ENCODE data around the gene STXBP3.
"Not testable (repeated sequence)": the region's sequence is repeated elsewhere in the genome, so short reads cannot be mapped to it uniquely, and the experiment has no call there.

The STXBP3 gene

GRCh38 chr1:108729481-108729880, 17.0 kb upstream of the STXBP3 start:
- no peak for DNase-seq

- DNase-seq, result no peak
Measured at GRCh38 chr1:108732398-108732797, 14.1 kb upstream of the STXBP3 start.

DNA sequence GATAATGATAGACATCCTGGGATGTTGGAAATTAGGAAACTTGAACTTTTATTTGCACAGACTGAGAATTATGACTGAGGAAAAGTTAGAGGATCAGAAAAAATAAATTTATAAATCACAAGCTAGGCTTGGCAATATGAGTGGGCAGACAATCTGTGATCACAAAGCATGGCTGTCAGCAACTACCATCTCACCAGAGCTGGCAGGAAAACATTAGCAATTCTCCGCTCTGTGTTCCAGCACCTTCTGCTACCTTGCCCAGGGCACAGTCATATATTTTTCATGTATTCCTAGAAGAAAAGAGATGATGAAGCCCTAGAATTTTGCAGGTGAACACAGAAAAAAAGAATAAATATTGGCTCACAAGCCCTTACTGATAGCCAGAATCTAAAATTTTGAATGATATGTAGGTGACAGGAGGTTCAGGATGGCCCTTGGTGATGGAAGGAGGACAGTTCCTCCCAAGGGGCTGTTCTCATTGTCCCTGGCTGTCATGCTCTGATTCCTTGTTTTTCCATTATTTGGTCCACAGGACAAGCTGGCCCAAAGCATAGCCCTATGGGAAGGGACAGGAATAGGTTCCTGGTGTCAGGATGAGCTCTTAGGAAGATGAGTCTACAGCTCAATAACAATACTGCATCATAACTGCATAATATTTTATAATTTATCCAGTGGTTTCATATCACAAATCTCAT, 12.2 kb upstream of the STXBP3 start:
- DNase-seq, result no peak

DNA sequence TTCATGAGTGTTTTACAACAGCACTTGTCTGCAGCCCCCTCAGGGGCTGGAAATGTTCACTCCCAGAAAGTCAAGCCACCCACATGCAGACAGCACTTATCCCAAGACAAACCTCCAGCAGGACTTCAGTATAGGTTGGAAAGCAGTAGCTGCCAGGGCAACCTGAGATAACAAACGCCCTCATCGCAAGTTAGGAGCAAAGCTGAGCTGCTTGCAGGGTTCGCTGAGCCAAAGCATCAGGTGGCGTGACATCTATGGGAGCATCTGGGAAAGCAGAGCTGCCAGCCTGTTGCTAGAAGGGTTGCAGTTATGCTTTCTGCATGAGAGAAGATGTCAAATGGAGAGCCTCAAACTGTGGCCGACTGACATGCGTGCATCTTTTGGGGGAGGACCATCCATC, 4.2 kb upstream of the STXBP3 start:
- DNase-seq, result no peak

DNA sequence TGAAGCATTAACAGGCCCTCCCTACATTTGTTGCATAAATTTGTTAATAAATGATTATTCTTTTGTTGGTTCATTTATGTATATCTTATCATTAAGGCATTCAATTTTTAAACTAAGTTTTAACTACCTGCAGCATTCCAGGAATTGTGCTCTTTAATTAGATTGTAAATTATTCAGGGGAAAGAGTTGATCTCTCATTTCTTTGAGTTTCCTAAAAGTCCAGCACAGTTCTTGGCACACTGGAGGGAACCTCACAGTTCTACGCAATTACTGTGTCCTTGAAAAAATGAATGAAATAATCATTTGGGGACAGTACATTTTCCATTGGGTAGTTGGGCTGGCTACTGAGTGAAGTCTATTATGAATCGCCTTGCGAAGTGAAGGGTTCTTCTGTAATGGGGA, 493 bp upstream of the STXBP3 start:
- no peak for DNase-seq

- no peak for DNase-seq
Measured at GRCh38 chr1:108747171-108747850, 837 bp downstream of the STXBP3 start.

DNA sequence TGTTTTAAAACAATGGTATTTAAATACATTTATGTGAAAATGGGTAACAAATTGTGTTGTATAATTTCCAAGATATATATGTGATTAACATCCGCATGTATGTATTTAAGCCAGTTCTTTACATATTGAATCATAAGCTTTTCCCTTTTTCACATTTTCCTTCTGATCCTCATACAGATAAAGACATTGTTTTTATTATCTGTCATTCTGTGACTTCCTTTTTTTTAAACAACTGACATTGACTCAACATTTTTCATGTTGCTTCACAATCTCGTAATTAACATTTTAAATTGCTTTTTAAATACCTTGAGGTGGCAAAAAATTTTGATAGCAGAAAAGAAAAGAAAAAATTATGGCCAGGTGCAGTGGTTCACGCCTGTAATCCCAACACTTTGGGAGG, 1.4 kb downstream of the STXBP3 start:
- DNase-seq, result no peak

- DNase-seq, result no peak
Measured at GRCh38 chr1:108749081-108749480, 2.6 kb downstream of the STXBP3 start.

- DNase-seq, result no peak
Measured at GRCh38 chr1:108750476-108751181, 4.2 kb downstream of the STXBP3 start.

DNA sequence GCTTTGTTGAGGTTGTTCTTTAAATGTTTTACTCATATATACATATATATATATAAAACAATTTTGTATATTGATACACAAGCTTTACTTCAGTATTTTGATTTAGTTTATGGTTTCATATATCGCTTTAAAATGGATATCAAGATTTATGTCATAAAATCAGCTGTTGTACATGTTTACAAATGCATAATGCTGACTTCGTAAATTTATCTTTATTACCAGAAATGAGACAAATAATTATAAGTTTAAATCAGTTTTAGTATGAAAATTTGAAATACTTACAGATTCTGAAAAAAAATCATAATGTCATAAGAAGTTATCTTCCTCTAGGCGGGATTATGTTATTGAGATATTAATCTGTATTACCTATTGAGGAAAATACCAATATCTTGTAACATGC, 6.9 kb downstream of the STXBP3 start:
- DNase-seq, result no peak

- DNase-seq, result no peak
Measured at GRCh38 chr1:108758796-108759195, 12.3 kb downstream of the STXBP3 start.

GRCh38 chr1:108767115-108767514, 20.6 kb downstream of the STXBP3 start:
- no peak for DNase-seq

- no peak for DNase-seq
Measured at GRCh38 chr1:108767708-108768107, 21.2 kb downstream of the STXBP3 start.

GRCh38 chr1:108777839-108778238, 31.4 kb downstream of the STXBP3 start:
- no peak for DNase-seq

- DNase-seq, result no peak
Measured at GRCh38 chr1:108779455-108779854, 33.0 kb downstream of the STXBP3 start.

- DNase-seq, result no peak
Measured at GRCh38 chr1:108780937-108781574, 34.6 kb downstream of the STXBP3 start.

- DNase-seq, result not testable (repeated sequence)
Measured at GRCh38 chr1:108781575-108781944, 35.1 kb downstream of the STXBP3 start.

DNA sequence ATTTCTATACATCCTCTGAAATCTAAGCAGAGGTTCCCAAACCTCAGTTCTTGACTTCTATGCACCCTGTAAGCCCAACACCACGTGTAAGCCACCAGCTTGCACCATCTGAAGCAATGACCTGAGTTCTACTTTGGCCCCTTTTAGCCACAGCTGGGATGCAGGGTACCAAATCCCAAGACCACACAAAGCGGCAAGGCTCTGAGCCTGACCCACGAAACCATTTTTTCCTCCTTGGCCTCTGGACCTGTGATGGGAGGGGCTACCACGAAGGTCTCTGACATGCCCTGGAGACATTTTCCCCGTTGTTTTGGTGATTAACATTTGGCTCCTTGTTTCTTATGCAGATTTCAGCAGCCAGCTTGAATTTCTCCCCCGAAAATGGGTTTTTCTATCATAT, 38.8 kb downstream of the STXBP3 start:
- DNase-seq, result no peak

DNA sequence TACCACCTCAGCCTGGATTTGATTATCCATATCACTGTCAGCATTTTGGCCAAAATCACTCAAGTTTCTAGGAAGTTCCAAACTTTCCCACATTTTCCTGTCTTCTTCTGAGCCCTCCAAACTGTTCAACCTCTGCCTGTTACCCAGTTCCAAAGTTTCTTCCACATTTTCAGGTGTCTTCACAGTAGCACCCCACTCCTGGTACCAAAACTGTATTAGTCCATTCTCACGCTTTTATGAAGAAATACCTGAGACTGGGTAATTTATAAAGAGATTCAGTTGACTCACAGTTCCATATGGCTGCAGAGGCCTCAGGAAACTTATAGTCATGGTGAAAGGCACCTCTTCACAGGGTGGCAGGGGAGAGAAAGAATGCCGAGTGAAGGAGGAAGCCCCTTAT, 39.4 kb downstream of the STXBP3 start:
- DNase-seq, result no peak

- DNase-seq, result no peak
Measured at GRCh38 chr1:108791790-108792189, 45.3 kb downstream of the STXBP3 start.

- DNase-seq, result no peak
Measured at GRCh38 chr1:108792420-108792819, 45.9 kb downstream of the STXBP3 start.

GRCh38 chr1:108799001-108799400, 52.5 kb downstream of the STXBP3 start:
- no peak for DNase-seq

DNA sequence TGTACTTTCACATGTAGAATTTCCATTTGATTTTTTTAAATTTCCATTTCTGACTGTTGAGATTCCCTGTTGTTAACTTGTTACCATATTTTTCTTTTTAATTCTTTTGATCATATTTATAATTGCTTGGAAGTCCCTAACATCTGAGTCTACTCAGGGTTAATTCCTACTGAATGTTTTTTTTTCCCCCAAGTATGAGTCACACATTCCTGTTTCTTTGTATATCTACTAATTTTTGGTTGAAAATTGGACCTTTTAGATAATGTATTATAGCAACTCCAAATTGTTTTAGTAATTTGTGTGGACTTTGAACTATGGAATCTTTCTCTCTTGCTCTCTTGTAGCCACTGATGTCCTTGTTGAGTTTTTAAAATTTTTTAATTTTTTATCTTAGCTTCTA, 54.6 kb downstream of the STXBP3 start:
- DNase-seq, result no peak

GRCh38 chr1:108803548-108803947, 57.1 kb downstream of the STXBP3 start:
- no peak for DNase-seq

All from NCI-H1436 (cell line).